ENCODE measurements around the gene ANKRD34C.

- TF ChIP-seq CTCF (IDR thresholded peaks at IDR 0.05) = no peak
- TF ChIP-seq REST (IDR thresholded peaks at IDR 0.05) = no peak
- no peak for TF ChIP-seq RAD21 (conservative IDR thresholded peaks at IDR 0.05 in 1 of 2, IDR thresholded peaks at IDR 0.05 in 1 of 2)
- no peak for TF ChIP-seq CBX2 (IDR thresholded peaks at IDR 0.05; ENCODE audit: borderline replicate concordance, low read depth)
- TF ChIP-seq HDAC2 (IDR thresholded peaks at IDR 0.05) = no peak
- TF ChIP-seq ELK1 (IDR thresholded peaks at IDR 0.05; ENCODE audit: low read depth, low read length) = no peak
- TF ChIP-seq JUN (IDR thresholded peaks at IDR 0.05) = no peak
- TF ChIP-seq MAX (IDR thresholded peaks at IDR 0.05) = no peak
- no peak for TF ChIP-seq CEBPB (IDR thresholded peaks at IDR 0.05)
Measured at GRCh38 chr15:79299841-79300235, 17.3 kb downstream of the ANKRD34C start.
